ENCODE data around the gene PPM1L. TPM values are rescaled to one million over a fixed set of nuclear protein-coding genes. Genes with fewer than 3 reads are reported as not detected.

Gene PPM1L
- total RNA-seq, 1 experiment from 2014 or later = 7.3 TPM

DNA sequence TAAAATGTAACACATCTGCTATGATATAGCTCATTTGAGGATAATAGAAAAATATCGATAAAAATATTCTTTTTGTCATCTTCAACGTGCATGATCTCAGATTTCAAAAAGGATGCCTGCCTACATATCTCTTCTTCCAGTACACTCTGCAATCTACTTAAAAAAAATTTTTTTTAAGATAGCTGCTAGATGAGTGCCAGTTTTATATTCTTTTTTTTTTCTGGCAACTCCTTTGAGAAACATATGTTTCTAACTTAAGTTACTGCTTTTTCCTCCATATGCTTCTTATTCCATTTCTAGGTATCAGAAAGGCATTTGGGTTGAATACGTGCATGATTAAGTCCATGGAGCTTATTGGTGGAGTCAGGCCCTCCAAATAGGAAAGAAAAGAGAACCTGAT is 160.4 kb downstream of the PPM1L start:
- Histone ChIP-seq H3K4me2 (ENCODE audit: insufficient read depth, insufficient read length, low read length) (no peak overlapping the region), H3K23ac (ENCODE audit: insufficient read length, low read depth, low read length) (no peak overlapping the region), H3K9me3 (ENCODE audit: control insufficient read depth, low read depth, low read length) (no peaks in the 10 kb centered on the region), H2BK120ac (ENCODE audit: low read depth, low read length, poor library complexity, severe bottlenecking) (no peak overlapping the region), H3K23me2 (ENCODE audit: insufficient read length, low read depth, low read length, poor library complexity, severe bottlenecking) (no peaks in the 10 kb centered on the region), H3T11ph (ENCODE audit: low read length) (no peak overlapping the region), H4K91ac (ENCODE audit: insufficient read length, low read depth, low read length) (no peak overlapping the region), H3K79me1 (ENCODE audit: insufficient read depth, low read depth, low read length, poor library complexity, severe bottlenecking) (no peaks in the 10 kb centered on the region), H3K14ac (ENCODE audit: insufficient read depth, low read length) (no peak overlapping the region), H3K18ac (ENCODE audit: insufficient read length, low read depth, low read length) (no peak overlapping the region), H2BK20ac (ENCODE audit: low read depth, low read length, poor library complexity, severe bottlenecking) (no peak overlapping the region), H3K27ac (ENCODE audit: insufficient read length, low read depth, low read length) (no peak overlapping the region), H2BK12ac (ENCODE audit: insufficient read length, low read depth, low read length) (no peak overlapping the region), H2AK5ac (ENCODE audit: insufficient read length, low read length) (no peak overlapping the region), H2BK15ac (ENCODE audit: low read depth, low read length) (no peak overlapping the region), H3K4ac (ENCODE audit: low read depth, low read length) (no peak overlapping the region), H2AFZ (ENCODE audit: low read length) (no peak overlapping the region), H2BK5ac (ENCODE audit: insufficient read length, low read length) (no peak overlapping the region), H4K5ac (ENCODE audit: insufficient read length, low read depth, low read length) (no peak overlapping the region), H4K8ac (replicated peaks; ENCODE audit: insufficient read length, low read depth, low read length) (no peak overlapping the region), H3K27me3 (ENCODE audit: insufficient read depth, low read length) (no peaks in the 10 kb centered on the region), H3K9ac (ENCODE audit: extremely low read depth, insufficient read length, low read length) (no peak overlapping the region), H3K79me2 (ENCODE audit: insufficient read depth, low read length) (no peaks in the 10 kb centered on the region), H4K20me1 (ENCODE audit: control insufficient read depth, insufficient read depth, insufficient read length) (no peaks in the 10 kb centered on the region), H3K4me1 (ENCODE audit: insufficient read depth, low read length) (no peaks in the 10 kb centered on the region), H3K56ac (ENCODE audit: insufficient read length, low read depth, low read length) (no peak overlapping the region)
- H3K4me3 Mint-ChIP-seq = no peak overlapping the region
- DNase-seq = no peak
- H3K9me3 Mint-ChIP-seq = peaks cover 0 to 2% of the 10 kb centered on the region in 2 experiments; a peak in 2 of 5 replicates
- peaks cover 0 to 4% (median 0%) of the 10 kb centered on the region in 3 experiments; a peak in 1 of 7 replicates for H3K36me3 Mint-ChIP-seq (ENCODE audit: insufficient read depth in 1 of 3, low read depth in 3 of 3)
- H3K4me1 Mint-ChIP-seq = peaks cover 4 to 10% of the 10 kb centered on the region in 2 experiments
- TF ChIP-seq, protein P1, sequence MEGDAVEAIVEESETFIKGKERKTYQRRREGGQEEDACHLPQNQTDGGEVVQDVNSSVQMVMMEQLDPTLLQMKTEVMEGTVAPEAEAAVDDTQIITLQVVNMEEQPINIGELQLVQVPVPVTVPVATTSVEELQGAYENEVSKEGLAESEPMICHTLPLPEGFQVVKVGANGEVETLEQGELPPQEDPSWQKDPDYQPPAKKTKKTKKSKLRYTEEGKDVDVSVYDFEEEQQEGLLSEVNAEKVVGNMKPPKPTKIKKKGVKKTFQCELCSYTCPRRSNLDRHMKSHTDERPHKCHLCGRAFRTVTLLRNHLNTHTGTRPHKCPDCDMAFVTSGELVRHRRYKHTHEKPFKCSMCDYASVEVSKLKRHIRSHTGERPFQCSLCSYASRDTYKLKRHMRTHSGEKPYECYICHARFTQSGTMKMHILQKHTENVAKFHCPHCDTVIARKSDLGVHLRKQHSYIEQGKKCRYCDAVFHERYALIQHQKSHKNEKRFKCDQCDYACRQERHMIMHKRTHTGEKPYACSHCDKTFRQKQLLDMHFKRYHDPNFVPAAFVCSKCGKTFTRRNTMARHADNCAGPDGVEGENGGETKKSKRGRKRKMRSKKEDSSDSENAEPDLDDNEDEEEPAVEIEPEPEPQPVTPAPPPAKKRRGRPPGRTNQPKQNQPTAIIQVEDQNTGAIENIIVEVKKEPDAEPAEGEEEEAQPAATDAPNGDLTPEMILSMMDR (conservative IDR thresholded peaks at IDR 0.05) = no peak
- no peak overlapping the region for H3K27ac Mint-ChIP-seq
- WGBS (ENCODE audit: extremely low coverage, insufficient read length, low lambda C conversion rate) = no CpG with 5 or more reads among the region's 3 CpGs
- H3K27me3 Mint-ChIP-seq (ENCODE audit: low read depth) = no peaks in the 10 kb centered on the region
